Vagina (tissue), 2 donors: Measurements from ENCODE around the gene NCS1. TPM values are rescaled to one million over a fixed set of nuclear protein-coding genes. Genes with fewer than 3 reads are reported as not detected.
A peak's percentile ranks its signal among the peaks of the same experiment; 100 is the strongest.

Experiments
- DNase-seq, 2 donors: peaks; one replicate each; pipeline ENCODE4 v3.0.0-alpha.2; 2017; ENCODE audit errors: extremely low spot score in 2 of 2
- H3K27ac ChIP-seq: fragments of 200-600 bp; sonication (generic); one replicate; pipeline ENCODE4 v1.5.1; 2019
- H3K27me3 ChIP-seq: fragments of 200-600 bp; sonication (generic); one replicate; pipeline ENCODE4 v1.5.1; 2019
- H3K36me3 ChIP-seq, 2 donors: fragments of 200-600 bp; sonication (generic); one replicate each; pipeline ENCODE4 v1.5.1; 2017 to 2019
- H3K4me1 ChIP-seq: fragments of 200-600 bp; sonication (generic); one replicate; pipeline ENCODE4 v1.5.1; 2019
- H3K4me3 ChIP-seq, 2 donors: fragments of 200-600 bp; sonication (generic); 1 replicate in 1 of 2; 2 replicates in 1 of 2; pipeline ENCODE4 v1.5.1; 2016 to 2019
- H3K9me3 ChIP-seq: fragments of 200-600 bp; sonication (generic); one replicate; pipeline ENCODE4 v1.5.1; 2019
- CTCF ChIP-seq, 3 experiments: fragments of 450-650 bp in 2 of 3; fragments of 200-600 bp in 1 of 3; sonication (generic) in 1 of 3; IDR thresholded peaks; one replicate each; pipeline ENCODE4 v1.5.1; 2017 to 2019; ENCODE audit warnings: antibody characterized with exemption in 3 of 3, mild to moderate bottlenecking in 2 of 3, moderate library complexity in 2 of 3
- POLR2A ChIP-seq, 2 donors: fragments of 450-650 bp; IDR thresholded peaks; one replicate each; pipeline ENCODE4 v1.6.1; 2017; ENCODE audit warnings: antibody characterized with exemption in 2 of 2, mild to moderate bottlenecking in 2 of 2, moderate library complexity in 2 of 2
- POLR2AphosphoS5 ChIP-seq, 2 donors: sonication (generic); formaldehyde crosslinking; IDR thresholded peaks; one replicate each; pipeline ENCODE4 v1.9.0; 2017; ENCODE audit warnings: antibody characterized with exemption in 2 of 2, mild to moderate bottlenecking in 2 of 2, low read depth in 1 of 2; ENCODE audit not compliant: insufficient read depth in 1 of 2
- intact Hi-C: fragments of 100-400 bp; cut with DNase I; formaldehyde crosslinking; loops from one replicate; pipeline ENCODE4 v1.15.1; 2023
- total RNA-seq: library from RNA; depleted of rRNA; stranded (reverse); fragments of >200 nt; gene quantifications from one replicate; pipeline ENCODE4 v1.2.3, GENCODE V29; 2016

Gene NCS1
- total RNA-seq, 1 donor from 2014 or later, result 20.4 TPM

- Histone ChIP-seq H3K27me3 (no peaks in the 10 kb centered on the region), H3K4me1 (peaks cover 15% of the 10 kb centered on the region), H3K4me3 (peak overlapping the region; percentile 39 to 41), H3K36me3 (no peaks in the 10 kb centered on the region), H3K9me3 (no peaks in the 10 kb centered on the region), H3K27ac (peak overlapping the region; percentile 13)
- TF ChIP-seq POLR2AphosphoS5 (IDR thresholded peaks at IDR 0.05; ENCODE audit: insufficient read depth in 1 of 2, low read depth in 1 of 2) (no peak), POLR2A (IDR thresholded peaks at IDR 0.05) (no peak), CTCF (IDR thresholded peaks at IDR 0.05) (no peak)
- intact Hi-C loops, result no loop called here
- peak in 1 of 2 donors; percentile 93 for DNase-seq
Observed at GRCh38 chr9:130266236-130267098, 94.3 kb downstream of the NCS1 start.

- Histone ChIP-seq H3K27ac (peak overlapping the region; percentile 42), H3K36me3 (no peaks in the 10 kb centered on the region), H3K9me3 (no peaks in the 10 kb centered on the region), H3K4me3 (no peak overlapping the region), H3K27me3 (no peaks in the 10 kb centered on the region), H3K4me1 (peaks cover 15% of the 10 kb centered on the region)
- intact Hi-C loops, result no loop called here
- DNase-seq, result no peak
- no peak for TF ChIP-seq POLR2A (IDR thresholded peaks at IDR 0.05)
- no peak for TF ChIP-seq POLR2AphosphoS5 (IDR thresholded peaks at IDR 0.05; ENCODE audit: insufficient read depth in 1 of 2, low read depth in 1 of 2)
- no peak for TF ChIP-seq CTCF (IDR thresholded peaks at IDR 0.05)
Observed at GRCh38 chr9:130267930-130268329, 95.7 kb downstream of the NCS1 start.

- H3K9me3 ChIP-seq, result no peaks in the 10 kb centered on the region
- H3K36me3 ChIP-seq, result no peaks in the 10 kb centered on the region
- H3K4me1 ChIP-seq, result peaks cover 15% of the 10 kb centered on the region
- DNase-seq, result peak in 1 of 2 donors; percentile 72
- H3K4me3 ChIP-seq, result no peak overlapping the region
- H3K27ac ChIP-seq, result peak overlapping the region; percentile 42
- no peaks in the 10 kb centered on the region for H3K27me3 ChIP-seq
- intact Hi-C loops, result no loop called here
- TF ChIP-seq POLR2A (IDR thresholded peaks at IDR 0.05) (no peak), CTCF (IDR thresholded peaks at IDR 0.05) (no peak), POLR2AphosphoS5 (IDR thresholded peaks at IDR 0.05; ENCODE audit: insufficient read depth in 1 of 2, low read depth in 1 of 2) (no peak)
Observed at GRCh38 chr9:130268521-130269211, 96.5 kb downstream of the NCS1 start.

GRCh38 chr9:130271473-130271872 lies 99.3 kb downstream of the NCS1 start:
- Histone ChIP-seq H3K27me3 (no peaks in the 10 kb centered on the region), H3K36me3 (no peaks in the 10 kb centered on the region), H3K27ac (peak overlapping the region; percentile 9), H3K9me3 (no peaks in the 10 kb centered on the region), H3K4me1 (peaks cover 7% of the 10 kb centered on the region), H3K4me3 (no peak overlapping the region)
- no peak for TF ChIP-seq POLR2AphosphoS5 (IDR thresholded peaks at IDR 0.05; ENCODE audit: insufficient read depth in 1 of 2, low read depth in 1 of 2)
- intact Hi-C loops, result no loop called here
- DNase-seq, result peak in 1 of 2 donors; percentile 49

GRCh38 chr9:130275156-130275555 lies 103.0 kb downstream of the NCS1 start:
- DNase-seq, result no peak
- H3K36me3 ChIP-seq, result no peaks in the 10 kb centered on the region
- no peak overlapping the region for H3K4me3 ChIP-seq
- no peak overlapping the region for H3K27ac ChIP-seq
- no peaks in the 10 kb centered on the region for H3K9me3 ChIP-seq
- no peaks in the 10 kb centered on the region for H3K27me3 ChIP-seq
- TF ChIP-seq POLR2AphosphoS5 (IDR thresholded peaks at IDR 0.05; ENCODE audit: insufficient read depth in 1 of 2, low read depth in 1 of 2) (no peak), CTCF (IDR thresholded peaks at IDR 0.05) (no peak), POLR2A (IDR thresholded peaks at IDR 0.05) (no peak)
- peaks cover 10% of the 10 kb centered on the region for H3K4me1 ChIP-seq
- intact Hi-C loops, result no loop called here
